Measurements from ENCODE around the gene ZDHHC5.
A peak's percentile ranks its signal among the peaks of the same experiment; 100 is the strongest.

ZDHHC5 gene

GRCh38 chr11:57667736-57668433 is at the start of gene ZDHHC5:
Gene ZDHHC5 (plus strand): TSS chr11:57668114. CDS start chr11:57673091, 4,977 bp downstream.
- DNase-seq: peak; percentile 99

- DNase-seq: no peak
Observed at GRCh38 chr11:57618438-57618837, 49.5 kb upstream of the ZDHHC5 start.

GRCh38 chr11:57619331-57619730 is 48.6 kb upstream of the ZDHHC5 start:
- DNase-seq: no peak

GRCh38 chr11:57620467-57620866 is 47.4 kb upstream of the ZDHHC5 start:
- DNase-seq: no peak

- no peak for DNase-seq
Observed at GRCh38 chr11:57622263-57622662, 45.7 kb upstream of the ZDHHC5 start.

- no peak for DNase-seq
Observed at GRCh38 chr11:57624864-57625263, 43.0 kb upstream of the ZDHHC5 start.

- no peak for DNase-seq
Observed at GRCh38 chr11:57626895-57627294, 41.0 kb upstream of the ZDHHC5 start.

- no peak for DNase-seq
Observed at GRCh38 chr11:57630171-57630570, 37.7 kb upstream of the ZDHHC5 start.

- DNase-seq: no peak
Observed at GRCh38 chr11:57632116-57632515, 35.8 kb upstream of the ZDHHC5 start.

GRCh38 chr11:57633394-57634070 is 34.4 kb upstream of the ZDHHC5 start:
- no peak for DNase-seq

- DNase-seq: no peak
Observed at GRCh38 chr11:57634311-57634710, 33.6 kb upstream of the ZDHHC5 start.

GRCh38 chr11:57635246-57635645 is 32.7 kb upstream of the ZDHHC5 start:
- DNase-seq: no peak

GRCh38 chr11:57637626-57638004 is 30.3 kb upstream of the ZDHHC5 start:
- no peak for DNase-seq

GRCh38 chr11:57638005-57638781 is 29.7 kb upstream of the ZDHHC5 start:
- DNase-seq: peak; percentile 46

- DNase-seq: no peak
Observed at GRCh38 chr11:57638811-57639320, 29.0 kb upstream of the ZDHHC5 start.

- no peak for DNase-seq
Observed at GRCh38 chr11:57639321-57640067, 28.4 kb upstream of the ZDHHC5 start.

GRCh38 chr11:57640068-57640800 is 27.7 kb upstream of the ZDHHC5 start:
- DNase-seq: no peak

- no peak for DNase-seq
Observed at GRCh38 chr11:57641011-57641807, 26.7 kb upstream of the ZDHHC5 start.

GRCh38 chr11:57643802-57644201 is 24.1 kb upstream of the ZDHHC5 start:
- no peak for DNase-seq

GRCh38 chr11:57644748-57645688 is 22.9 kb upstream of the ZDHHC5 start:
- peak; percentile 34 for DNase-seq
